BJ (cell line): ENCODE results near the gene ZFP57. TPM values are rescaled to one million over a fixed set of nuclear protein-coding genes. Genes with fewer than 3 reads are reported as not detected.
A peak's percentile ranks its signal among the peaks of the same experiment; 100 is the strongest.

ENCODE experiments used
- CTCF ChIA-PET: fragments of 350-600 bp; formaldehyde crosslinking; extraction: SDS; loops from one replicate; lab custom pipeline; 2021; ENCODE audit warnings: antibody characterized with exemption, inconsistent platforms; lab: Yijun Ruan, JAX
- POLR2A ChIA-PET: fragments of 300-600 bp; sonication (Branson Sonifier 250); formaldehyde crosslinking; extraction: SDS; loops from one replicate; lab custom pipeline; 2021; ENCODE audit warnings: antibody characterized with exemption; lab: Charles Lee
- DNase-seq: peaks from one replicate; pipeline ENCODE4 v3.0.0-alpha.2; 2011; ENCODE audit warnings: low read depth
- H3K27me3 ChIP-seq: 2 replicates; pipeline ENCODE4 v1.6.0; 2011; ENCODE audit warnings: low read length; ENCODE audit not compliant: control insufficient read depth, insufficient read depth
- H3K36me3 ChIP-seq: 2 replicates; pipeline ENCODE4 v1.5.1; 2011; ENCODE audit warnings: low read length; ENCODE audit not compliant: control insufficient read depth, insufficient read depth
- H3K4me3 ChIP-seq: 2 replicates; pipeline ENCODE4 v1.5.1; 2011; ENCODE audit warnings: low read depth, mild to moderate bottlenecking, control low read depth, low read length
- polyA plus RNA-seq: library from polyadenylated mRNA; depleted of rRNA; stranded (reverse); fragments of >200 nt; gene quantifications from 2 replicates; pipeline ENCODE4 v1.2.3, GENCODE V29; 2011
- TF ChIP-seq, protein P1 (sequence below): IDR thresholded peaks from 2 replicates; pipeline ENCODE4 v1.5.1; 2011; ENCODE audit warnings: low read depth, mild to moderate bottlenecking, control low read depth, inconsistent platforms, low read length, moderate library complexity; ENCODE audit not compliant: insufficient read depth

Gene ZFP57
- polyA plus RNA-seq, 1 experiment = 0.32 TPM

DNA sequence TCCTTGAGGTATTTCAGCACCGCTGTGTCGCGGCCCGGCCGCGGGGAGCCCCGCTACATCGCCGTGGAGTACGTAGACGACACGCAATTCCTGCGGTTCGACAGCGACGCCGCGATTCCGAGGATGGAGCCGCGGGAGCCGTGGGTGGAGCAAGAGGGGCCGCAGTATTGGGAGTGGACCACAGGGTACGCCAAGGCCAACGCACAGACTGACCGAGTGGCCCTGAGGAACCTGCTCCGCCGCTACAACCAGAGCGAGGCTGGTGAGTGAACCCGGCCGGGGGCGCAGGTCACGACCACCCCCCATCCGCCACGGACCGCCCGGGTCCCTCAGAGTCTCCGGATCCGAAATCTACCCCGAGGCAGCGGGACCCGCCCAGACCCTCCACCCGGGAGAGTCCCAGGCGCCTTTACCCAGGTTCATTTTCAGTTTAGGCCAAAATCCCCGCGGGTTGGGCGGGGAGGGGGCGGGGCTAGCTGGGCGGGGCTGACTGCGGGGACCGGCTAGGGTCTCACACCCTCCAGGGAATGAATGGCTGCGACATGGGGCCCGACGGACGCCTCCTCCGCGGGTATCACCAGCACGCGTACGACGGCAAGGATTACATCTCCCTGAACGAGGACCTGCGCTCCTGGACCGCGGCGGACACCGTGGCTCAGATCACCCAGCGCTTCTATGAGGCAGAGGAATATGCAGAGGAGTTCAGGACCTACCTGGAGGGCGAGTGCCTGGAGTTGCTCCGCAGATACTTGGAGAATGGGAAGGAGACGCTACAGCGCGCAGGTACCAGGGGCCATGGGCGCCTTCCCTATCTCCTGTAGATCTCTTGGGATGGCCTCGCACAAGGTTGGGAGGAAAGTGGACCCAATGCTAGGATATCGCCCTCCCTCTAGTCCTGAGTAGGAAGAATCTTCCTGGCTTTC lies 43.0 kb upstream of the ZFP57 start:
- ChIA-PET CTCF (no interaction called here), POLR2A (no interaction called here)
- Histone ChIP-seq H3K4me3 (peak overlapping the region; percentile 85), H3K36me3 (peaks cover 7% of the 10 kb centered on the region), H3K27me3 (no peaks in the 10 kb centered on the region)
- TF ChIP-seq, protein P1, sequence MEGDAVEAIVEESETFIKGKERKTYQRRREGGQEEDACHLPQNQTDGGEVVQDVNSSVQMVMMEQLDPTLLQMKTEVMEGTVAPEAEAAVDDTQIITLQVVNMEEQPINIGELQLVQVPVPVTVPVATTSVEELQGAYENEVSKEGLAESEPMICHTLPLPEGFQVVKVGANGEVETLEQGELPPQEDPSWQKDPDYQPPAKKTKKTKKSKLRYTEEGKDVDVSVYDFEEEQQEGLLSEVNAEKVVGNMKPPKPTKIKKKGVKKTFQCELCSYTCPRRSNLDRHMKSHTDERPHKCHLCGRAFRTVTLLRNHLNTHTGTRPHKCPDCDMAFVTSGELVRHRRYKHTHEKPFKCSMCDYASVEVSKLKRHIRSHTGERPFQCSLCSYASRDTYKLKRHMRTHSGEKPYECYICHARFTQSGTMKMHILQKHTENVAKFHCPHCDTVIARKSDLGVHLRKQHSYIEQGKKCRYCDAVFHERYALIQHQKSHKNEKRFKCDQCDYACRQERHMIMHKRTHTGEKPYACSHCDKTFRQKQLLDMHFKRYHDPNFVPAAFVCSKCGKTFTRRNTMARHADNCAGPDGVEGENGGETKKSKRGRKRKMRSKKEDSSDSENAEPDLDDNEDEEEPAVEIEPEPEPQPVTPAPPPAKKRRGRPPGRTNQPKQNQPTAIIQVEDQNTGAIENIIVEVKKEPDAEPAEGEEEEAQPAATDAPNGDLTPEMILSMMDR = no peak
- DNase-seq = no peak

DNA sequence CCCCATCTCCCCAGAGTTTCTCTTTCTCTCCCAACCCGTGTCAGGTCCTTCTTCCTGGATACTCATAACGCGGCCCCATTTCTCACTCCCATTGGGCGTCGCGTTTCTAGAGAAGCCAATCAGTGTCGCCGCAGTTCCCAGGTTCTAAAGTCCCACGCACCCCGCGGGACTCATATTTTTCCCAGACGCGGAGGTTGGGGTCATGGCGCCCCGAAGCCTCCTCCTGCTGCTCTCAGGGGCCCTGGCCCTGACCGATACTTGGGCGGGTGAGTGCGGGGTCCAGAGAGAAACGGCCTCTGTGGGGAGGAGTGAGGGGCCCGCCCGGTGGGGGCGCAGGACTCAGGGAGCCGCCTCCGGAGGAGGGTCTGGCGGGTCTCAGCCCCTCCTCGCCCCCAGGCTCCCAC lies 42.3 kb upstream of the ZFP57 start, which contains the start of gene HLA-F:
Gene HLA-F, plus strand, starts transcription at position 173 of the 404 bp plus-strand sequence. Its CDS starts 30 bp downstream, at position 203.
- TF ChIP-seq, protein P1 = no peak
- Histone ChIP-seq H3K4me3 (peak within 1 kb of the TSS; percentile 85), H3K27me3 (no peaks in the 10 kb centered on the region), H3K36me3 (peaks cover 7% of the 10 kb centered on the region)
- POLR2A ChIA-PET = no interaction called here
- CTCF ChIA-PET = no interaction called here
- peak; percentile 60 for DNase-seq

DNA sequence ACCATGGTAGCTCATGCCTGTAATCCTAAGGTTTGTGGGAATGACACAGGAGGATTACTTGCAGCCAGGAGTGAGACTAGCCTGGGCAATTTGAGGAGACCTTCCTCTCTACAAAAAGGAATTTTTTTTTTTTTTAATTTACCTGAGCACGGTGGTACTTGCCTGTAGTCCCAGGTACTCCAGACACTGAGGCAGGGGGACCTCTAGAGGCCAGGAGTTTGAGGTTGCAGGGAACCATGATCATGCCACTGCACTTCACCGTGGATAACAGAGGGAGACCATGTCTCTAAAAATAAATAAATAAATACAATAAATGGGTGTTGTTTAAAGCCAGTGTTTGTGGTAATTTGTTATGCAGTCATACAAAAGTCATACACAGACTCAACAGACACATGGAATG lies 39.9 kb upstream of the ZFP57 start:
- DNase-seq = no peak
- ChIA-PET POLR2A (no interaction called here), CTCF (interaction anchor here (0.6 to 1.3 kb wide), 2 partner anchors 71 to 409 kb away, joined by 3 read pairs; no protein-coding TSS in a partner anchor)
- H3K36me3 ChIP-seq = peaks cover 5% of the 10 kb centered on the region
- H3K4me3 ChIP-seq = no peak overlapping the region
- no peaks in the 10 kb centered on the region; the same call in none of the 2 replicates for H3K27me3 ChIP-seq
- TF ChIP-seq, protein P1 = no peak

DNA sequence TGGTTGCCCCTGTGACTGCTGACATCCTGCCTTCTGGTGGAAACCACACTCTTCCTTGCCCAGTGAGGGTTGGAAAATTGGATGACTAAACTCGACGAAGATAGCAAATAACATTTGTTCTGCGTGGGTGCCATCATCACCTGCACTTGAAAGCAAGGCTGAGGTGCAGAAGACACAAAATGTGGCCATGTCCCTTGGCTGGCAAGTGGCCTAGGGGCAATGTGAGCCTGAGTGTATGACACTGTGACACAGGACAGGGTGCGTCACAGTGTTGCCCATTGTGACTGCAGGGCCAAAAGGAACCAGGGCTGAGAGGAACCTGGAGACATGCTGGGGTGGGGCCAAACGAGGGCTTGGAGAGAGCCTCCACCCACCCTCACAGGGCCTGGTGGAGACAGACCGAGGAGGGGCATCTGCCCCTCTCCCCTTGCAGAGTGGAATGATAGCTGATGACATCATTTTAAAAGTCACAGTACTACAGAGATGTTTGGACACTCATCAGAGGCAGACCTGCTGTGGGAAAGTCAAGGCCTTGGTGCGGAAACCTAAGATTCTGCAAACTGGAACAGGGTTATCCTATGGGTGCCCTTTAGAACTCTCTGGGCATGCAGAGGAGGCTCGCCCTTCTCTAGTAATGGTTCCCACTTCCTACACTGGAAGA lies 29.5 kb upstream of the ZFP57 start:
- Histone ChIP-seq H3K36me3 (no peaks in the 10 kb centered on the region), H3K27me3 (peaks cover 7% of the 10 kb centered on the region), H3K4me3 (no peak overlapping the region)
- no peak for DNase-seq
- CTCF ChIA-PET = interaction anchor here (0.5 to 1.0 kb wide), 5 partner anchors 11 to 124 kb away, joined by 3 to 4 read pairs (median 3); no protein-coding TSS in a partner anchor
- TF ChIP-seq, protein P1 = no peak
- POLR2A ChIA-PET = no interaction called here

DNA sequence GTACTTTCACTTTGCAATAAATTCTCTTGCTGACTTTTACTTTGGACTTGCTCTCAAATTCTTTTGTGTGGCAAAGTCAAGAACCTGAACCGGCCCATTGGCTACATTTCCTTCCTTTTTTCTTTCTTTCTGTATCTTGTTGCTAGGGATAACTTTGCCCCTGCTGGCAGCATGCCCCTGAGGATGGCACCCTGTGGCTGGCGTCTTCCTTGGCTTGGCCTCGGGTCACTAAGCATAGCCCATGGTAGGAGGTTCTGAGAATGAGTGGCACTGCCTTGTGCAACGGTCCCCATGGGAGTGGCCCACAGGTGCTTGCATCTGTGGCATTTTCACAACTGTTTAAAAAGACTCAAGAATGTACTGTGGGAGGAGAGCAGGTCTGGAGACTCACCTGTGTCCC lies 28.2 kb upstream of the ZFP57 start:
- CTCF ChIA-PET = interaction anchor here (0.7 to 2.0 kb wide), 2 partner anchors 40 to 61 kb away, joined by 3 to 5 read pairs; no protein-coding TSS in a partner anchor

More for the DNA sequence above, 28.2 kb upstream of the ZFP57 start:
- TF ChIP-seq, protein P1 = no peak
- H3K27me3 ChIP-seq = peaks cover 8% of the 10 kb centered on the region
- H3K36me3 ChIP-seq = no peaks in the 10 kb centered on the region
- POLR2A ChIA-PET = no interaction called here
- DNase-seq = no peak
- H3K4me3 ChIP-seq = no peak overlapping the region
